Astrocyte (in vitro differentiated cells and primary cell): ENCODE data around the gene NARS2. TPM values are rescaled to one million over a fixed set of nuclear protein-coding genes. Genes with fewer than 3 reads are reported as not detected.

Source experiments
- DNase-seq: peaks from one replicate; pipeline ENCODE4 v3.0.0-alpha.2; 2010; ENCODE audit warnings: low read depth
- FAIRE-seq: peaks from 2 replicates; lab custom pipeline; 2011; peaks lifted over from hg19 to GRCh38; lab: Jason Lieb, UNC
- H2AFZ ChIP-seq: 2 replicates; pipeline ENCODE4 v1.6.0; 2012; ENCODE audit warnings: low read depth, low read length, inconsistent platforms
- H3K27ac ChIP-seq: 2 replicates; pipeline ENCODE4 v1.5.1; 2011; ENCODE audit warnings: low read depth, low read length, inconsistent platforms
- H3K27me3 ChIP-seq: 2 replicates; pipeline ENCODE4 v1.6.0; 2011; ENCODE audit warnings: low read length, inconsistent platforms; ENCODE audit not compliant: insufficient read depth
- H3K36me3 ChIP-seq: 2 replicates; pipeline ENCODE4 v1.5.1; 2011; ENCODE audit warnings: low read length, inconsistent platforms; ENCODE audit not compliant: insufficient read depth
- H3K4me1 ChIP-seq: 2 replicates; pipeline ENCODE4 v1.5.1; 2011; ENCODE audit warnings: low read length, inconsistent platforms; ENCODE audit not compliant: insufficient read depth
- H3K4me2 ChIP-seq: 2 replicates; pipeline ENCODE4 v1.6.0; 2012; ENCODE audit warnings: low read length, inconsistent platforms
- H3K4me3 ChIP-seq: 2 replicates; pipeline ENCODE4 v1.5.1; 2011; ENCODE audit warnings: low read depth, mild to moderate bottlenecking, low read length, inconsistent platforms; ENCODE audit not compliant: insufficient read depth
- H3K79me2 ChIP-seq: 2 replicates; pipeline ENCODE4 v1.6.0; 2012; ENCODE audit warnings: mild to moderate bottlenecking, low read length, inconsistent platforms; ENCODE audit not compliant: insufficient read depth
- H3K9ac ChIP-seq: 2 replicates; pipeline ENCODE4 v1.6.0; 2012; ENCODE audit warnings: mild to moderate bottlenecking, low read length, inconsistent platforms
- H3K9me3 ChIP-seq: 2 replicates; pipeline ENCODE4 v1.5.1; 2012; ENCODE audit warnings: low read depth, mild to moderate bottlenecking, low read length, inconsistent platforms; ENCODE audit not compliant: insufficient read depth
- H4K20me1 ChIP-seq: 2 replicates; pipeline ENCODE4 v1.6.0; 2012; ENCODE audit warnings: low read length, inconsistent platforms; ENCODE audit not compliant: insufficient read depth
- H3K27ac Mint-ChIP-seq: one replicate; pipeline ENCODE4 v1.8.0; 2021; ENCODE audit warnings: mild to moderate bottlenecking, mixed read lengths; ENCODE audit not compliant: unreplicated experiment
- H3K27me3 Mint-ChIP-seq: one replicate; pipeline ENCODE4 v1.8.0; 2021; ENCODE audit warnings: low read depth, mixed read lengths; ENCODE audit not compliant: unreplicated experiment
- H3K36me3 Mint-ChIP-seq: one replicate; pipeline ENCODE4 v1.8.0; 2021; ENCODE audit warnings: low read depth, mixed read lengths; ENCODE audit not compliant: unreplicated experiment
- H3K4me1 Mint-ChIP-seq: one replicate; pipeline ENCODE4 v1.8.0; 2021; ENCODE audit warnings: low read depth, mixed read lengths; ENCODE audit not compliant: unreplicated experiment
- H3K4me3 Mint-ChIP-seq: one replicate; pipeline ENCODE4 v1.8.0; 2021; ENCODE audit warnings: mild to moderate bottlenecking, moderate library complexity, mixed read lengths; ENCODE audit not compliant: unreplicated experiment
- H3K9me3 Mint-ChIP-seq: one replicate; pipeline ENCODE4 v1.8.0; 2021; ENCODE audit warnings: mild to moderate bottlenecking, mixed read lengths; ENCODE audit not compliant: unreplicated experiment
- CTCF ChIP-seq: IDR thresholded peaks from 2 replicates; pipeline ENCODE4 v1.5.1; 2011; ENCODE audit warnings: low read depth, mild to moderate bottlenecking, inconsistent platforms, low read length, moderate library complexity; ENCODE audit not compliant: insufficient read depth
- EZH2 ChIP-seq: IDR thresholded peaks from 2 replicates; pipeline ENCODE4 v1.6.1; 2012; ENCODE audit warnings: mild to moderate bottlenecking, low read length, inconsistent platforms; ENCODE audit not compliant: insufficient read depth
- total RNA-seq: library from RNA; stranded (reverse); gene quantifications from 2 replicates; pipeline ENCODE4 v1.2.1, GENCODE V29; 2021

The NARS2 gene
- total RNA-seq, 1 donor from 2014 or later, result 10.1 TPM

DNA sequence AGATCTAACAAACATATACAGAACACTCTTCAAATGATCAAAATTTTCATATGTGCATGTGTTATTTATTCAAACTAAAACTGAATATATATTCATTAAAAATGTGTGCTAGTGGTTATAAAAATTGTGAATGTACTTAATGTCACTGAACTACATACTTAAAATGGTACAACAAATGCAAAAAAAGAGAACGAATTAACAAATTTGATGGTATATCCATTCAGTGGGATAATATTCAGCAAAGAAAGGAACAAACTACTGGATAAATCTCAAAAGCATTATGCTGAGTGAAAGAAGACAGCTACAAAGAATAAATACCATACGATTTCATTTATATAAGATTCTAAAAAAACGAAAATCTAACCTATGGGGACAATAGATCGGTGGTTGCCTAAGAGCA is 64.1 kb downstream of the NARS2 start:
- H3K79me2 ChIP-seq, result no peaks in the 10 kb centered on the region
- H3K4me2 ChIP-seq, result no peak overlapping the region
- no peak overlapping the region for H3K4me3 Mint-ChIP-seq
- no peaks in the 10 kb centered on the region for H3K9me3 ChIP-seq
- H2AFZ ChIP-seq, result no peak overlapping the region
- FAIRE-seq (no peak), DNase-seq (no peak)
- no peak overlapping the region for H3K27ac Mint-ChIP-seq
- no peak overlapping the region for H3K9ac ChIP-seq
- H3K4me3 ChIP-seq, result no peak overlapping the region
- peaks cover 2% of the 10 kb centered on the region for H3K9me3 Mint-ChIP-seq
- H4K20me1 ChIP-seq, result no peaks in the 10 kb centered on the region
- TF ChIP-seq CTCF (no peak), EZH2 (no peak)
- H3K4me1 Mint-ChIP-seq, result no peaks in the 10 kb centered on the region
- H3K36me3 Mint-ChIP-seq, result peaks cover 2% of the 10 kb centered on the region
- no peaks in the 10 kb centered on the region for H3K27me3 ChIP-seq
- H3K36me3 ChIP-seq, result peaks cover 2% of the 10 kb centered on the region
- H3K27me3 Mint-ChIP-seq, result no peaks in the 10 kb centered on the region
- H3K4me1 ChIP-seq, result no peaks in the 10 kb centered on the region
- no peak overlapping the region for H3K27ac ChIP-seq

DNA sequence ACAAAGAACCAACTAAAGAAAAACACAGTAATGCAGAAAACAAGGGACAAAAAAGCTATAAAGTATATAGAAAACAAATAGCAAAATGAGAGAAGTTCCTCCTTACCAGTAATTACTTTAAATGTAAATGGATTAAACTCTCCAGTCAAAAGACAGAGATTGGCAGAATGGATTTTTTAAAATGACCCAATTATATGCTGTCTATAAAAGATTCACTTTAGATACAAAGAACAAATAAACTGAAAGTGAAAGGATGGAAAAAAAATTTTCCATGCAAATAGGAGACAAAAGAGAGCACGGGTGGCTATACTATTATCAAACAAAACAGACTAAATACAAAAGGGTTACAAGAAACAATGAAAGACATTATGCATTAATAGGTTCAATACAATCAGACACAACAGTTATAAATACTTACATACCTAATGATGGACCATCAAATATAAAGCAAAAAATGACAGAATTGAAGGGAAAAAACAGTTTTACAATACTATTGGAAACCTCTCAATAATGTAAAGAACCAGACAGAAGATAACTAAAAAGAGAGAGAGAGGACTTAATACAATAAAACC is 64.6 kb downstream of the NARS2 start:
- Histone ChIP-seq H3K27me3 (no peaks in the 10 kb centered on the region), H3K4me3 (no peak overlapping the region), H3K4me1 (no peaks in the 10 kb centered on the region), H3K4me2 (no peak overlapping the region), H3K9me3 (no peaks in the 10 kb centered on the region), H3K36me3 (peaks cover 2% of the 10 kb centered on the region), H3K79me2 (no peaks in the 10 kb centered on the region), H3K27ac (no peak overlapping the region), H3K9ac (no peak overlapping the region), H4K20me1 (no peaks in the 10 kb centered on the region), H2AFZ (no peak overlapping the region)
- Mint-ChIP-seq H3K36me3 (peaks cover 2% of the 10 kb centered on the region), H3K9me3 (peaks cover 2% of the 10 kb centered on the region), H3K27ac (no peak overlapping the region), H3K27me3 (no peaks in the 10 kb centered on the region), H3K4me1 (no peaks in the 10 kb centered on the region), H3K4me3 (no peak overlapping the region)
- no peak for DNase-seq
- TF ChIP-seq EZH2 (no peak), CTCF (no peak)
- FAIRE-seq, result no peak

GRCh38 chr11:78504708-78505107 is 70.0 kb downstream of the NARS2 start:
- Mint-ChIP-seq H3K4me3 (no peak overlapping the region), H3K4me1 (no peaks in the 10 kb centered on the region), H3K36me3 (peaks cover 2% of the 10 kb centered on the region), H3K9me3 (no peaks in the 10 kb centered on the region), H3K27me3 (no peaks in the 10 kb centered on the region), H3K27ac (no peak overlapping the region)
- Histone ChIP-seq H3K4me1 (no peaks in the 10 kb centered on the region), H3K36me3 (no peaks in the 10 kb centered on the region), H3K4me3 (no peak overlapping the region), H3K79me2 (no peaks in the 10 kb centered on the region), H3K4me2 (no peak overlapping the region), H2AFZ (no peak overlapping the region), H4K20me1 (no peaks in the 10 kb centered on the region), H3K27me3 (no peaks in the 10 kb centered on the region), H3K27ac (no peak overlapping the region), H3K9me3 (no peaks in the 10 kb centered on the region), H3K9ac (no peak overlapping the region)
- no peak for TF ChIP-seq CTCF
- no peak for TF ChIP-seq EZH2
- FAIRE-seq, result no peak
- no peak for DNase-seq
